Stimulated activated effector memory CD8-positive, alpha-beta T cell treated with anti-CD3 and anti-CD28 coated beads, Interleukin-12 subunit alpha, Interleukin-12 subunit beta, amount 100 ng/mL, for 72 hours (primary cell): ENCODE results near the gene ETFB.
A peak's percentile ranks its signal among the peaks of the same experiment; 100 is the strongest.

Experiments
- ATAC-seq: fragments of 150-1000 bp; cut with Tn5 transposase; 2 replicates; pipeline ENCODE4 v1.10.0; 2021
- DNase-seq, 2 donors: peaks; one replicate each; pipeline ENCODE4 v3.0.0; 2021 to 2022; ENCODE audit warnings: low spot score in 2 of 2
- H3K27ac Mint-ChIP-seq: one replicate; pipeline ENCODE4 v1.8.0; 2022; ENCODE audit warnings: mild to moderate bottlenecking, mixed read lengths
- H3K36me3 Mint-ChIP-seq: one replicate; pipeline ENCODE4 v1.8.0; 2022; ENCODE audit warnings: mild to moderate bottlenecking, mixed read lengths
- H3K4me1 Mint-ChIP-seq: one replicate; pipeline ENCODE4 v1.8.0; 2022; ENCODE audit warnings: mixed read lengths
- H3K4me3 Mint-ChIP-seq: one replicate; pipeline ENCODE4 v1.8.0; 2022; ENCODE audit warnings: mild to moderate bottlenecking, mixed read lengths
- H3K9me3 Mint-ChIP-seq: one replicate; pipeline ENCODE4 v1.8.0; 2022; ENCODE audit warnings: mixed read lengths

ETFB gene

GRCh38 chr19:51366389-51367254 is 434 bp upstream of the ETFB start:
- ATAC-seq, result peak; percentile 61
- peaks cover 86% of the 10 kb centered on the region for H3K36me3 Mint-ChIP-seq

GRCh38 chr19:51365211-51365964 is 800 bp downstream of the ETFB start:
- H3K4me1 Mint-ChIP-seq, result peaks cover 62% of the 10 kb centered on the region
- H3K36me3 Mint-ChIP-seq, result peaks cover 83% of the 10 kb centered on the region
- H3K27ac Mint-ChIP-seq, result peak overlapping the region; percentile 96
- ATAC-seq (no peak), DNase-seq (no peak)
- H3K9me3 Mint-ChIP-seq, result no peaks in the 10 kb centered on the region
- H3K4me3 Mint-ChIP-seq, result peak overlapping the region; percentile 92

More at GRCh38 chr19:51366389-51367254, 434 bp upstream of the ETFB start:
- Mint-ChIP-seq H3K9me3 (no peaks in the 10 kb centered on the region), H3K4me1 (peaks cover 73% of the 10 kb centered on the region), H3K4me3 (peak overlapping the region; percentile 92), H3K27ac (peak overlapping the region; percentile 96)
- peak; percentile 78 to 96 for DNase-seq

DNA sequence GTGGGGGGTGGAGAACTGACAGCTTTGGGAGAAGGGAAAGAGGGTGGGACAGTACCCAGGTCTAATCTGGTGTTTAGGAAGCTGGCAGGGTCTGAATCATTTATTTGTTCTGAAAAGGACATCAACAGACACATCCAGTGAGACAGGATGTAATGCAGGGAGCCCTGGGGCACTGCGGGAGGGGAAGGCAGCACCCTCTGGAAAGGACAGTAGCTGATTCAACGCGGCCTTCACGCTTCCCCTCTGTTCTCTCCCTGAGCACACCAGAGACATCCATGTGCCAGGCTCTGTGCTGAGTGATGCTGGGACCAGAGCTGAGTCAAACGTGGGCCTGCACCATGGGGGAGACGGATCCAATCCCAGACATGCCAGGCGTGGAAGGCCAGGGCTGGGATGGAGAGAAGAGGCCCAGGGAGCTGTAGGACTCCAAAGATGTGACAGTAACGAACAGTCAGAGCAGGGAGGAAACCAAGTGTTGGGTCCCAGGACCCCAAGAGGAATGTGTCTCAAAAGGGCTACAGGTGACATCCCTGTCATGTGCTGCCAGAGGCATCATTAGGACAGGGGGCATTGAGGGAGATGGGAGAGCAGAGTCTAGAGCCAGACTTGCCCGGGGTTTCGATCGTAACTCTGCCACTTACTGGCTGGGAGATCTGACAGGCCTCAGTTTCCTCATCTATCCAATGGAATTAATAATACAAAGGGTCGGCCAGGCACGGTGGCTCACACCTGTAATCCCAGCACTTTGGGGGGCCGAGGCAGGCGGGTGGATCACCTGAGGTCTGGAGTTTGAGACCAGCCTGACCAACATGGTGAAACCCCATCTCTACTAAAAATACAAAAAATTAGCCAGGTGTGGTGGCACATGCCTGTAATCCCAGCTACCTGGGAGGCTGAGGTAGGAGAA is 1.7 kb downstream of the ETFB start:
- peak overlapping the region; percentile 92 for H3K27ac Mint-ChIP-seq
- H3K36me3 Mint-ChIP-seq, result peaks cover 76% of the 10 kb centered on the region
- H3K4me3 Mint-ChIP-seq, result peak overlapping the region; percentile 92
- DNase-seq (no peak), ATAC-seq (no peak)
- H3K9me3 Mint-ChIP-seq, result no peaks in the 10 kb centered on the region
- H3K4me1 Mint-ChIP-seq, result peaks cover 56% of the 10 kb centered on the region

DNA sequence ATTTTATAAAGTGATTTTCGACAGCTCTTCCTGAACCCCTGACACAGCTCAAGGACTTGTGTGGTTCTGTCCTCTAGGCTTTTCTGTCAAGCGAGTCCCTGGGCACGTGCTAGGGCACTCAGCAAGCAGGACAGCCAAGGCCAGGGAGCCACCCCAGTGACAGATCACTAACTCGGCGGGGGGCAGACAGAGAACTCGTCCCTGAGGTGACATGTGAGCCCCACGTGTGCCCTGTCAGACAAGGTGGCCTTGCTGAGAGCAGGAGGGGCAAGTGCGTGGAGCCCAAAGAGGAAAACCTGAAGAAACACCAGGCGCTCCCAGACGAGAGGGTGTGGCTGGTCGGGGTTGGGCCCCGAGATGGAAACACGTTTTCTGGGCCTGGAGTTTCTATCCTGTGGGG is 4.9 kb downstream of the ETFB start:
- DNase-seq (no peak), ATAC-seq (no peak)
- Mint-ChIP-seq H3K9me3 (no peaks in the 10 kb centered on the region), H3K4me1 (peaks cover 53% of the 10 kb centered on the region), H3K36me3 (peaks cover 51% of the 10 kb centered on the region), H3K27ac (no peak overlapping the region), H3K4me3 (no peak overlapping the region)

DNA sequence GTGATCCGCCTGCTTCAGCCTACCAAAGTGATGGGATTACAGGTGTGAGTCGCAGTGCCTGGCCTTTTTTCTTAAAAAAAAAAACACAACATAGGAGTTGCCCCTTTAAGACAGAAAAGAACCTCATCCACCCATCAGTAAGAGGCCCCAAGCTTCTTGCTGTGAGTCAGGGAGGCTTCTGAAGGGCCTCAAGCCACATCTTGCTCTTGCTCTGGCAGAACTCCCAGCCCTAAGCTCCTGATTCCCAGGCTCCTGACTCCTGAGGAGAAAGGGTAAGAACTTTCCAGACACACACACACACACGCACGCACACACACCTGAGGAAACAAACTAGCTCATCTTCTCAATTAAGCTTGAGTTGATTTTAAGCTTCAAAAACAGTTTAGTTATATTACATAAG is 6.9 kb downstream of the ETFB start:
- Mint-ChIP-seq H3K36me3 (peaks cover 36% of the 10 kb centered on the region), H3K4me3 (no peak overlapping the region), H3K9me3 (no peaks in the 10 kb centered on the region), H3K27ac (peak overlapping the region; percentile 39), H3K4me1 (peaks cover 47% of the 10 kb centered on the region)
- DNase-seq (no peak), ATAC-seq (no peak)

DNA sequence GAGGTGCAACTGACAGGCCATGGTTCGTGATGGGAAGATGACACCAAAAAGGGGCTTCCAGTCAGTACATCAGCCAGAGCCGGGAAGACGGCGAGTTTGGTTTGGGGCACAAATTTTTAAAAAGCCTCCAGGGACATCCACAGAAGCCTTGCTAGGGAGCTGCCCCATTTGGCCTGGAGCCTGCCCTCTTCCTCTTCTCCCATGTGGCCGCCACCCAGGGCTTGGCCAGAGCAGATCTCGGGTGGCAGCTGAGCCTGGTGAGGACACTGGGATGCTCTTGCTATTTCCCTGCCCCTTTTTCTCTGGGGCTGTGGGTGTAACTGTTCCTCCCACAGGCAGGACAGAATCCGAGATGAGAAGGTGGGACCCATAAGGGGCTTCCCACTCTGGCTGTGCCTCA is 8.2 kb downstream of the ETFB start:
- DNase-seq, result no peak
- Mint-ChIP-seq H3K27ac (no peak overlapping the region), H3K9me3 (no peaks in the 10 kb centered on the region), H3K4me3 (no peak overlapping the region), H3K36me3 (peaks cover 30% of the 10 kb centered on the region), H3K4me1 (peaks cover 34% of the 10 kb centered on the region)
- no peak for ATAC-seq

DNA sequence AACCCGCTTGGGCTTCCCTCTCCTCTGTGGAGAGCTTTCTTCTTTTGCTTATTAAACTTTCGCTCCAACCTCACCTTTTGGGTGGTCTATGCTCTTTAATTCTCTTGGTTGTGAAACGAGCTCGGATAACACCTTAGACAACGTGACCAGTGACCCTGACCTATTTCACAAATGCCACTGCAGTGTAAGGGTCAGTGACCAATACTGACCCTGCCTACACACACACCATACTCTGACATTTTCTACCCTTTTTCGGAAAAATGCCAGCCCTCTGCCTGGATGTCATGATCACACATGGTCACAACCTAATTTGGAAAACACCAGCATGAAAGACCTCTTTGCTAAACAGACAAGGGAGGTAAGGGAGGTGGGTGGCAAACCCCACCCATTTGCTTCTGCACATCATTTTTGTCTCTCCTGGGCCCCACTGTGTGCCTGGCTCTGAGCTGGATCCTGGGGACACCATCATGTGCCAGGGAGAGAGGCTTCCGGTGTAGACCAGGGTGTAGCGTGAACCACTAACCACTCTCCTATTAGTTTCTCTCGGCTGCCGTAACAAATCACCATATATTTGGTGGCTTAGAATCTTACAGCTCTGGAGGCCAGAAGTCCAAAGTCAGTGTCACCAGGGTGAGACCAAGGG is 9.9 kb downstream of the ETFB start:
- Mint-ChIP-seq H3K9me3 (no peaks in the 10 kb centered on the region), H3K4me3 (no peak overlapping the region), H3K27ac (no peak overlapping the region), H3K4me1 (peaks cover 34% of the 10 kb centered on the region), H3K36me3 (peaks cover 37% of the 10 kb centered on the region)
- no peak for DNase-seq
- ATAC-seq, result no peak

DNA sequence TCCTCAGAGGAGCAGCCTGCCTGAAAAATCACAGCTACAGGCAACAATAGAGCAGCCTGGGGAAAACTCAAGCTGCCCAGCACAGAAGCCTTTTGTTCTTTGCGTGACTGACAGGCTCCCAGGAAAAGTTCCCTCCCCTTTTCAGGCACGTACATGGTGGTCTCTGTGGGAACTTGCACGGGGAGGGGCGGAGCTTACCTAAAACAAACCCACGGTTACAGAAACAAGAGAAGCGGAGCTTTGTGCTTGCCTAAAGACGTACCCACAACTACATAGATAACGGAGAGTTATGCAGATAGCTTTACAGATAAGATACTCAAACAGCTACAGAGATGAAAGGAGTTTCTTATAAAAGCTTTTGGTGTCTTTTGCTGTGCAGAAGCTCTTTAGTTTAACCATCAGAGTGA is 11.4 kb downstream of the ETFB start:
- peaks cover 46% of the 10 kb centered on the region for H3K36me3 Mint-ChIP-seq
- peaks cover 34% of the 10 kb centered on the region for H3K4me1 Mint-ChIP-seq
- DNase-seq, result no peak
- peak; percentile 11 for ATAC-seq
- H3K9me3 Mint-ChIP-seq, result no peaks in the 10 kb centered on the region
- H3K27ac Mint-ChIP-seq, result peak overlapping the region; percentile 72
- H3K4me3 Mint-ChIP-seq, result no peak overlapping the region

- DNase-seq, result no peak
- Mint-ChIP-seq H3K9me3 (no peaks in the 10 kb centered on the region), H3K4me1 (peaks cover 34% of the 10 kb centered on the region), H3K27ac (peak overlapping the region; percentile 72), H3K36me3 (peaks cover 46% of the 10 kb centered on the region), H3K4me3 (no peak overlapping the region)
- ATAC-seq, result no peak
These were observed 12.0 kb downstream of the ETFB start for GRCh38 chr19:51354103-51354741.

- peak overlapping the region; percentile 71 for H3K27ac Mint-ChIP-seq
- no peak for DNase-seq
- ATAC-seq, result no peak
These were observed 13.3 kb downstream of the ETFB start for GRCh38 chr19:51352783-51353360.

GRCh38 chr19:51351266-51351990 is 14.8 kb downstream of the ETFB start:
- Mint-ChIP-seq H3K27ac (peak overlapping the region; percentile 71), H3K9me3 (no peaks in the 10 kb centered on the region), H3K36me3 (peaks cover 56% of the 10 kb centered on the region), H3K4me1 (peaks cover 24% of the 10 kb centered on the region), H3K4me3 (no peak overlapping the region)
- no peak for ATAC-seq
- DNase-seq, result no peak

More at GRCh38 chr19:51352783-51353360, 13.3 kb downstream of the ETFB start:
- Mint-ChIP-seq H3K9me3 (no peaks in the 10 kb centered on the region), H3K36me3 (peaks cover 54% of the 10 kb centered on the region), H3K4me3 (no peak overlapping the region), H3K4me1 (peaks cover 33% of the 10 kb centered on the region)

DNA sequence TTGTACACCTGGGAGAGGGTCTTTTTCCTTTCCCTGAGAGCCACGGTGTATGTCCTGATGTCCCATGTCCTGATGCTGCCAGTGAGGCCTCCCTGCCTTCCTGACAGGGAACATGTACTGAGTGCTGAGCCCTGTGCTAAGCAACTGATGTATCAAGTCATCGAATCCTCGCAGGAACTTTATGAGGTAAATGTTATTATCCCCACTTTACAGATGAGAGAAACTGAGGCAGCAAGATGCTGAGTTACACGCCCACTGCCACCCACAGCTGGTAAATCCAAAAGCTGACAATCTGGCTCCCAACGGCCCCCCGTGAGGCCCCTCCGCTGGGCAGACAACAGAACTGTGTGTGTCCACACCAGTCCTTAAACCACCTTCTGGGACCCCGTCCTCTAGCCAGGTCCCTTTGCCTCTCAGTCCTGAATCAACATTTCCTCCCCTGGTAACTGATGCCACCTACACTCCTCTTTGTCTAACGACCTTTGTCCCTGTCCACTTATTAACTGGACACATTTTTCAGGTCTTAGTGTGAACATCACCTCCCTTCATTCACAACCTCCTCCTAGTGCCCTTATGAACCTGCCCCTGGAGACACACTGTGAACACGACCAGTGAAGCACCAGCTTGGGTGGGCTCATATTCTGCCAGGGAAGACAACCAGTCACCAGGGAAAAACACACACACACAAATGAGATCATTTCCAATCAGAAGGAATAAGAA is 18.8 kb downstream of the ETFB start:
- H3K4me3 Mint-ChIP-seq, result no peak overlapping the region
- H3K9me3 Mint-ChIP-seq, result no peaks in the 10 kb centered on the region
- H3K4me1 Mint-ChIP-seq, result peaks cover 24% of the 10 kb centered on the region
- H3K27ac Mint-ChIP-seq, result peak overlapping the region; percentile 36
- DNase-seq, result no peak
- H3K36me3 Mint-ChIP-seq, result peaks cover 59% of the 10 kb centered on the region
- no peak for ATAC-seq

DNA sequence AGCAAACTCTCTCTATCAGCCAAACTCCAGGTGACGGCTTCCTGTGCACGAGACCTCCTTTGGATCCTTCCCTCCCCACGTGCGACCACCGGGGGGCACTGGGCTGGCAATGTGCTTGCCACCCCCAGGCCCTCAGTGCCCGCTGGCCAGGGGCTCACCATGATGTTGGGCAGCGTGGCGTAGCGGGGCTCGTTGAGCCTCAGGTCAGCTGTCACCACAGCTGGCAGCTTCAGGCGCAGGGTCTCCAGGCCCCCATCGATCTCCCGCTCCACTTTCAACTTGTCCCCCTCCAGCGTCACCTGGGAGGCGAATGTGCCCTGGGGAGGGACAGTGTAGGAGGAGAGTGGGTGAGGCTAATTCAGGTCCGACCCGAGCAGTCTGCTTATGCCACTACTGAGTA is 19.4 kb downstream of the ETFB start:
- H3K4me3 Mint-ChIP-seq, result no peak overlapping the region
- ATAC-seq, result no peak
- H3K27ac Mint-ChIP-seq, result no peak overlapping the region
- no peaks in the 10 kb centered on the region for H3K9me3 Mint-ChIP-seq
- H3K36me3 Mint-ChIP-seq, result peaks cover 53% of the 10 kb centered on the region
- no peak for DNase-seq
- H3K4me1 Mint-ChIP-seq, result peaks cover 19% of the 10 kb centered on the region
